Smooth muscle cell (in vitro differentiated cells): ENCODE results near the gene PERP. TPM values are rescaled to one million over a fixed set of nuclear protein-coding genes. Genes with fewer than 3 reads are reported as not detected.
A peak's percentile ranks its signal among the peaks of the same experiment; 100 is the strongest.

Experiments
- DNase-seq: peaks from one replicate; lab custom pipeline; 2025; ENCODE audit not compliant: unreplicated experiment; lab: John Stamatoyannopoulos, UW
- H2AFZ ChIP-seq: fragments of 200-600 bp; sonication (generic); 2 replicates; pipeline ENCODE4 v1.6.0; 2016; ENCODE audit warnings: antibody characterized with exemption, low read depth, mild to moderate bottlenecking
- H3F3A ChIP-seq: fragments of 200-600 bp; sonication (generic); 2 replicates; pipeline ENCODE4 v1.6.0; 2017; ENCODE audit warnings: antibody characterized with exemption, low read depth
- H3K27ac ChIP-seq: fragments of 200-600 bp; sonication (generic); 2 replicates; pipeline ENCODE4 v1.5.1; 2016; ENCODE audit warnings: low read depth, mild to moderate bottlenecking
- H3K27me3 ChIP-seq: fragments of 200-600 bp; sonication (generic); 2 replicates; pipeline ENCODE4 v1.6.1; 2016; ENCODE audit warnings: low read depth, mild to moderate bottlenecking
- H3K36me3 ChIP-seq: fragments of 200-600 bp; sonication (generic); 2 replicates; pipeline ENCODE4 v1.5.1; 2016; ENCODE audit warnings: low read depth
- H3K4me1 ChIP-seq: fragments of 200-600 bp; sonication (generic); 2 replicates; pipeline ENCODE4 v1.5.1; 2016; ENCODE audit warnings: low read depth
- H3K4me2 ChIP-seq: fragments of 200-600 bp; sonication (generic); 2 replicates; pipeline ENCODE4 v1.6.0; 2016; ENCODE audit warnings: mild to moderate bottlenecking
- H3K4me3 ChIP-seq: fragments of 200-600 bp; sonication (generic); 2 replicates; pipeline ENCODE4 v1.5.1; 2016; ENCODE audit warnings: mild to moderate bottlenecking
- H3K79me2 ChIP-seq: fragments of 200-600 bp; sonication (generic); 2 replicates; pipeline ENCODE4 v1.6.0; 2016; ENCODE audit warnings: low read depth, mild to moderate bottlenecking
- H3K9ac ChIP-seq: fragments of 200-600 bp; sonication (generic); 2 replicates; pipeline ENCODE4 v1.6.0; 2016; ENCODE audit warnings: low read depth
- H3K9me3 ChIP-seq: fragments of 200-600 bp; sonication (generic); replicated peaks from 2 replicates; pipeline ENCODE4 v1.5.1; 2016; ENCODE audit warnings: low read depth
- H4K20me1 ChIP-seq: fragments of 200-600 bp; sonication (generic); 2 replicates; pipeline ENCODE4 v1.6.0; 2016; ENCODE audit warnings: low read depth
- CTCF ChIP-seq: fragments of 200-600 bp; sonication (generic); IDR thresholded peaks from 2 replicates; pipeline ENCODE4 v1.5.1; 2017; ENCODE audit warnings: borderline replicate concordance, mild to moderate bottlenecking, antibody characterized with exemption; ENCODE audit not compliant: insufficient read depth, poor library complexity, severe bottlenecking
- WGBS: methylation state at CpG from one replicate; pipeline ENCODE4 v1.1.7; 2016; ENCODE audit warnings: low lambda C conversion rate; 5-methylcytosine and 5-hydroxymethylcytosine counted together
- polyA plus RNA-seq: library from polyadenylated mRNA; unstranded; fragments of >200 nt; fragmentation: Nextera tagmentation; extraction: Ambion mirVana; gene quantifications from 2 replicates; pipeline ENCODE4 v1.2.1, GENCODE V29; 2016
- total RNA-seq: library from RNA; depleted of rRNA; stranded (reverse); fragments of >200 nt; gene quantifications from 2 replicates; pipeline ENCODE4 v1.2.3, GENCODE V29; 2014

The PERP gene
- total and polyA plus RNA-seq, 2 experiments from 2014 or later = 70.9 to 237 TPM

GRCh38 chr6:138099832-138100231 lies 7.4 kb downstream of the PERP start:
- Histone ChIP-seq H2AFZ (no peak overlapping the region), H3K27ac (peak overlapping the region; percentile 65), H3K36me3 (no peaks in the 10 kb centered on the region), H3K4me1 (peaks cover 14% of the 10 kb centered on the region), H3K27me3 (no peaks in the 10 kb centered on the region), H3K4me3 (no peak overlapping the region), H3F3A (no peaks in the 10 kb centered on the region), H3K9ac (no peak overlapping the region), H3K79me2 (peaks cover 67% of the 10 kb centered on the region), H4K20me1 (peaks cover 13% of the 10 kb centered on the region), H3K4me2 (peak overlapping the region; percentile 29), H3K9me3 (no peaks in the 10 kb centered on the region)
- no peak for TF ChIP-seq CTCF
- WGBS = 48% methylated on average over 5 of the region's 5 CpGs
- DNase-seq = no peak

GRCh38 chr6:138098306-138098705 lies 8.9 kb downstream of the PERP start:
- Histone ChIP-seq H3K9ac (no peak overlapping the region), H3K27me3 (no peaks in the 10 kb centered on the region), H4K20me1 (peaks cover 13% of the 10 kb centered on the region), H3K4me2 (no peak overlapping the region), H3K36me3 (no peaks in the 10 kb centered on the region), H3K27ac (peak overlapping the region; percentile 65), H2AFZ (no peak overlapping the region), H3K79me2 (peaks cover 53% of the 10 kb centered on the region), H3K9me3 (no peaks in the 10 kb centered on the region), H3K4me1 (no peaks in the 10 kb centered on the region), H3F3A (no peaks in the 10 kb centered on the region), H3K4me3 (no peak overlapping the region)
- 95% methylated on average over 2 of the region's 2 CpGs for WGBS
- no peak for DNase-seq
- no peak for TF ChIP-seq CTCF

GRCh38 chr6:138094260-138094659 lies 13.0 kb downstream of the PERP start:
- no peaks in the 10 kb centered on the region for H3F3A ChIP-seq
- WGBS = 92% methylated on average over 1 of the region's 1 CpG
- peaks cover 7% of the 10 kb centered on the region for H4K20me1 ChIP-seq
- no peak for DNase-seq
- no peak for TF ChIP-seq CTCF
- no peak overlapping the region for H3K4me3 ChIP-seq
- peaks cover 21% of the 10 kb centered on the region for H3K79me2 ChIP-seq
- no peak overlapping the region for H3K9ac ChIP-seq
- no peak overlapping the region for H2AFZ ChIP-seq
- H3K36me3 ChIP-seq = peaks cover 2% of the 10 kb centered on the region
- no peak overlapping the region for H3K4me2 ChIP-seq
- H3K27me3 ChIP-seq = no peaks in the 10 kb centered on the region
- no peaks in the 10 kb centered on the region for H3K4me1 ChIP-seq
- H3K27ac ChIP-seq = no peak overlapping the region
- no peaks in the 10 kb centered on the region for H3K9me3 ChIP-seq

- Histone ChIP-seq H3K9ac (no peak overlapping the region), H3K4me1 (peaks cover 3% of the 10 kb centered on the region), H3K27me3 (no peaks in the 10 kb centered on the region), H3K79me2 (peaks cover 14% of the 10 kb centered on the region), H3K27ac (no peak overlapping the region), H3K9me3 (no peaks in the 10 kb centered on the region), H3K36me3 (peaks cover 2% of the 10 kb centered on the region), H4K20me1 (peaks cover 6% of the 10 kb centered on the region), H2AFZ (no peak overlapping the region), H3K4me3 (no peak overlapping the region), H3K4me2 (no peak overlapping the region), H3F3A (no peaks in the 10 kb centered on the region)
- 96% methylated on average over 2 of the region's 2 CpGs for WGBS
- no peak for DNase-seq
- TF ChIP-seq CTCF = no peak
These were observed 13.6 kb downstream of the PERP start for GRCh38 chr6:138093632-138094031.
